Hematopoietic multipotent progenitor cell (in vitro differentiated cells): ENCODE measurements around the gene CACNA1D. TPM values are rescaled to one million over a fixed set of nuclear protein-coding genes. Genes with fewer than 3 reads are reported as not detected.
"Not testable (repeated sequence)": the region's sequence is repeated elsewhere in the genome, so short reads cannot be mapped to it uniquely, and the experiment has no call there.

Experiments used
- DNase-seq, 3 donors: peaks; one replicate each; pipeline ENCODE4 v3.0.0-alpha.2; 2011 to 2015; ENCODE audit warnings: low read depth in 2 of 3, low spot score in 2 of 3
- total RNA-seq: library from RNA; depleted of rRNA; stranded (reverse); fragments of >200 nt; gene quantifications from one replicate; pipeline ENCODE4 v1.2.3, GENCODE V29; 2012

The CACNA1D gene
- total RNA-seq, 1 donor, result 0.81 TPM

DNA sequence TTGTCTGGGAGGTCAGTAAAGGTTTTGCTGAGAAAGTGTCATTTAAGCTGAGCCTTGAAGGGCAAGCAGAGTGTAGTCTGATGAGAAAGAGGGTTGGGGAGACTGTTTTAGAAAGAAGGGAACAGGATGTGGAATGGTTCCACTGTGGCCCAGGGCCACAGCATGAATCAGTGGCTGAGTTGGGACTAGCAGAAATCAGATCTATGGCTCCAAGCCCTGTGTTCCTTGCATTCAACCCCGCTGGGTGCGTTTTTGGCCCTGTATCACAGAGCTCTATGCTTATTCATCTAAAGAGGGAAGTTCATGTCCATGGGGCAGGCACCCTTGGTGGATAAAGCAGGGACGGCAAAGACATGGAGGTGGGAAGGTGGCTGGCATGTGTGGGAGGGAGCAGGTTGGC is 151.3 kb downstream of the CACNA1D start:
- DNase-seq, result no peak

DNA sequence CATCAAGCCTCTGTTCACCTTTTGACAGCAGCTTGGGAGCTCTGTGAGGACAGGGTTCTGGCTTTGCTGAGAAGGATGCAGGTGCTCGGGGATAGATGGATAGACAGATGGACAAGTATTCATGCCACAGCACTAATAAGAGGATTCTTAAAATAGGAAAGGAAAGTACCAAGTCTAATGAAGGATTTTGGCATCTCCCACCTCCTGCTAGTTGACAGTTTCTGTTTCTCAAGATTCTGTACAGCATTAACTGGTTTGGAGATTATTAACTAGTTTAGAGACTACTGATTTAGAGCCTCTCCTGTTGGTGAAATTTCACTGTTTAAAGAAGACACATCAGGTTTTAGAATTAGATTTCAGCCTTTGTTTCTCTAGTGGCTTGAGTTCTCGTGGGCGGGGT is 152.3 kb downstream of the CACNA1D start:
- DNase-seq, result no peak

DNA sequence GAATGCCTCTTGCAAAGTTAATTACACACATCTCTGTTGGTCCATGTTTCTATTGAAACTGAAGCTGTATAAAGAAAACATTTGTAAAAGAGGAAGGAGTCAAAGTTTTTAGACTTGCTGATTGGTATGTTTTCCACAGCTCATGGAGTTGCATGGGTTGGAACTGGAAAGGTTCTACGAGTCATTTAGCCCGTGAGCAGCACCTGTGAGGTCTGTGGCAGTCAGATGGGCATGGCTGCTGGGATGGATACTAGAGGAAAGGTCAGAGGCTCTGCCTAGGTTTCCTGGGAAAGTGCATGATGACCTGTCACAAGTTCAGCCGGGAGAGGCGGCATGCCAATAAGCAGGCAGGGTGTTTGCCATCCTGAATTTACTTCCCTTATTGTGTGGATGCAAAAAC is 155.4 kb downstream of the CACNA1D start:
- no peak for DNase-seq

DNA sequence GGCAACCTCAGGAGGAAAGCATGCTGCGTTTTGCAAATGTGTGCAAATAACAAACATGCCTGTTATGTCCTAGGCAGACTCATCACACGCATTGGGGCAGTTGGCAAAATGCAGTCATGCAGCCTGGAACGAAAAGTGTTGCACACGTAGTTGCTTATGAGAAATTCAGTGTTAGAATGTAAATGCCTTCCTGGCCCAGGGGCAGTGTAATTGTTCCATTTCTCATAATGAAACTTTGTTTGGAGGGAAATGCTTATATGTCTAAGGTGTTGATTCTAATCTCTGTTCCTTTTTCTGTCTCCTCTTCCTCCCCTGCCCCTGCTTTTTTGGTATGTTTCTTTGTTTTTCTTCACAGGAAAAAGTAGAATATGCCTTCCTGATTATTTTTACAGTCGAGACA is 156.0 kb downstream of the CACNA1D start:
- DNase-seq, result no peak

DNA sequence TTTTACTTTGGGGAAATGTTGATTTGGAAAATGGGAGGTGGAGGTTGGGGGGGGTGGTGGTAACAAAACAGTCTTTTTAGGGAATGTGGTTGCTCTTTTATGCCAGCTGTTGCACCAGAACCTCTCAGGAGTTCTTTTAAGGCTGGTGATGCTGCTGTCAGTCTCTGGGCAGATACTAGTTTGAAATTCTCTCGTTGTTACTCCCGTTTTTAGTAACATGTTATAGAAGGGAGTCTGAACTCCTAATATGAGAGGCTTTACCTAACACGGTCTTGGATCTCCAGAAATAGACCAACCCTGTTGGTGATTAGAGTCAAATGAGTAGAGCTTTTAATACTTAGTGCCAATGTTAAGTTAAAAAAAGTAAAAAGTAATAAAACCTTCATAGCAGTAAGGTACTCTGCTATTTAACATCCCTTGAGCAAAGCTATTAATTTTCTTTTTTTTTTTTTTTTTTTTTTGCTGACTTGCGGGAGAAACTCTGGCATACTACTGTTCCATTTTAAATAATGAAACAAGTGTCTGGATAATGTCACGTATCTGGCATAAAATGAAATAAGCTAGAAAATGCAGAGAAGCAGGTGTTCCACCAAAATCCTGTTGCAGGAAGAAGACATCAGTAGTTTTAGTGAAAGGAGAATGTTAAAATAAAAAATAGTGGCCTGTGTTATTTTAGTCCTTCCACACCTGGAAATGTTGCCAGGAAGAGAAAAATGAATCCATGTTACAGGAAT is 156.7 kb downstream of the CACNA1D start:
- no peak for DNase-seq

DNA sequence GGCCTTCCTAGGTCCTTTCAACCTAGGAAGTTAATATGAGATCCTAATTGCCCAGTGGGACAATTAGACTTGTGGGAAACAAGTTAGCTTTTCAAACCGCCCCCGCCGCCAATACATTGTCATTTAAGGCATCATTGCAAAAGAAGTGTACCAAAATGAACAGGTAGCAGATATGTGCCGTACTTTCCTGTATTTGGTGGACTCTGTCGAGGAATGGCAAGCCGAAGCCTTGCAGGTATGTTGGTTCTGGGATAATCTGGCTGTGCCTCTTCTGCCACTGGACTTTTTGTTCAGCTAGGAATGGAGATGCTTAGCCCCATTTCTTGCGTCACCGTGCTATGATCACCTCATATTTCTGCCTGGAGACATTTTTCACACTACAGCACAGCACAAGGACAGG is 157.5 kb downstream of the CACNA1D start:
- no peak for DNase-seq

DNA sequence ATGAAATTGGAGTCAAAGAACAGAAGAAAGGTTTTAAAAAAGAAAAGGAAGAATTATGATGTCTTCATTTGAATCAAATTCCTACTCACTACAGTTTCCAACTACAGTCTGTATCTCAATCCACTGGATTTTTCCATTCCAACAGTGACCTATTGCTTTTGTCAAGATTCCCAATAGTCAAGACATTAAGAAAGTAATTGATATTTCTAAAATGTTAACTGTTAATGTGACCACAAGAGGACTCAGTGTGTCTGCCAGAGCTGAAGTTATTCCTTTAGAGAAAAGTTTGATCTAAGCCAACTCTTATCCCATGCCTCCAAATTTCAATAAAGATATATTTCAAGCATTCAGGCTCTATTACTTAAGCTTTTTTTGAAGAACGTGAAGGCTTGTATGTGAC is 163.2 kb downstream of the CACNA1D start:
- DNase-seq, result no peak

DNA sequence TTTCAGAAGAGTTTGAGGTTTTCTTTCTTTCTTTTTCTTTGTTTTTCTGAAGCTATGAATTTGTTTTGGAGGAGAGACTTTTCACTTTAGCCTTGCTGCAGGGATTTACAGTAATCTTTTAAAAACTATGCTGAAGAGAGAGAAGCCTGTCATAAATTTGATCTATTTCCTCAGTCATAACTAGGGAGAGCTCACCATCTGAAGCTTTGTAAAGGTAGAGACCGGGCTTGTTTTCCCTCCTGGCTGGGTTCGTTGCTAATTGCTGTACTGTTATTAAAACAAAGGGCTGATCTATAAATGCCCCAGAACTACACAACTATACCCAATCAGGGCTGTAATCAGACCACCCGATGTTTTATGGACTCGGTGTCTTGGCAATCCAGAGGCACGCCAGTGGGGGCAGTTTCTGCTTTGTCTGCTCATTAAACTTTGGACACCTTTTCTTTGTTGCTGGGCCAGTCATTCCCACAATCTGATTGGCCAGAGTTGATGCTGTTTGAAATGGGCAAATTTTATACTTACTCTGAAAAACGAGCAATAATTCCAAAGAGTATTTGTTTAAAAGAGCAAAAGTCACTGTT is 164.3 kb downstream of the CACNA1D start:
- DNase-seq, result no peak

DNA sequence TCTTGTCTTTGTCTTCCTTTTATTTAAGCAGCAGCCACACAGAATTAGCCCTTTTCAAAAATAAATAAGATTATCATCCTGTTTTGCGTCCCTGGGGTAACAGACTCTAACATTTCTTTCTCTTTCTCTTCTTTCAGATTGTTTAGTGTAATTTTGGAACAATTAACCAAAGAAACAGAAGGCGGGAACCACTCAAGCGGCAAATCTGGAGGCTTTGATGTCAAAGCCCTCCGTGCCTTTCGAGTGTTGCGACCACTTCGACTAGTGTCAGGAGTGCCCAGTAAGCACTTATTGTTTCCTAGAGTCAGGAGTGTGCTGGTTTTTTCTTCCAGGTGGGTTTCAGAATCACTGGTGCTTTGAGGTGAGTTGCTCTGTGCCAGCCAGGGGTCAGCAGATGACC is 165.6 kb downstream of the CACNA1D start:
- DNase-seq, result no peak

DNA sequence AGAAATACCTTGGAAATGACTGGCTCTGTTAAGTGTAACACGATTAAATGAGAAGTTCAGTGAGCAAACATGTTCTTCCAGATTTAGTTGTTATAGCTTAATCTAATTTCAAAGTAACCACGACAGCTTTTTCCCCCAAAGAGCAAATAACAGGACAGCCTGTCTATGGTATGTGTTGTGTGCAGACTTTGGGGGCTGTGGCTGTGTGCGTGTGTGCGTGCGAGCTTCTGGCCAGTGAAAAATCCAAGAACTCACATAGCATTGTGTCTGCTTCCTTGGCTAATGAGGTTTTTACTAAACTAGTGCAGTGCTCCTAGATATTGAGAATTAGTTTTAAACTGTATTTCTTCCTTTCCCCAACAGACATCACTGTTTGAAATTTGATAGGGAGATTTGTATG is 167.1 kb downstream of the CACNA1D start:
- no peak for DNase-seq

DNA sequence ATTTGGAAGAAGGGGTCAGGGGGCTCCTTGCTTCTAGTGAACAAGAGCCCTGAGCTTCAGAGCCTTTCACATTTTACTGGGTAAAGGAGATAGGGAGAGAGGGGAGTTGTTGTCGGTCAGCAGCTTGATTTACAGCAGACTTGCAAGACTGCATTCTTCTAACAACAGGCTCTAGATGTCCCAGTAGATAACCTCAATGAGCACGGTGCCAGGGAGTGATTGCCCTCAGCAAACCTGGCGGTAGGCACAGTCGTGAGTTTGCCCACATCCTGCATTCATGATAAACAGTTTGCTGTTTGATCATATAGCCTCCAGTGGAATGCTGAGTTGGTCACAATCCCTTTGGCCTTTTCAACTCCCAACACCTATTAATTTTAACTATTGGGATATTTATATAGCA is 170.4 kb downstream of the CACNA1D start:
- DNase-seq, result not testable (repeated sequence)

DNA sequence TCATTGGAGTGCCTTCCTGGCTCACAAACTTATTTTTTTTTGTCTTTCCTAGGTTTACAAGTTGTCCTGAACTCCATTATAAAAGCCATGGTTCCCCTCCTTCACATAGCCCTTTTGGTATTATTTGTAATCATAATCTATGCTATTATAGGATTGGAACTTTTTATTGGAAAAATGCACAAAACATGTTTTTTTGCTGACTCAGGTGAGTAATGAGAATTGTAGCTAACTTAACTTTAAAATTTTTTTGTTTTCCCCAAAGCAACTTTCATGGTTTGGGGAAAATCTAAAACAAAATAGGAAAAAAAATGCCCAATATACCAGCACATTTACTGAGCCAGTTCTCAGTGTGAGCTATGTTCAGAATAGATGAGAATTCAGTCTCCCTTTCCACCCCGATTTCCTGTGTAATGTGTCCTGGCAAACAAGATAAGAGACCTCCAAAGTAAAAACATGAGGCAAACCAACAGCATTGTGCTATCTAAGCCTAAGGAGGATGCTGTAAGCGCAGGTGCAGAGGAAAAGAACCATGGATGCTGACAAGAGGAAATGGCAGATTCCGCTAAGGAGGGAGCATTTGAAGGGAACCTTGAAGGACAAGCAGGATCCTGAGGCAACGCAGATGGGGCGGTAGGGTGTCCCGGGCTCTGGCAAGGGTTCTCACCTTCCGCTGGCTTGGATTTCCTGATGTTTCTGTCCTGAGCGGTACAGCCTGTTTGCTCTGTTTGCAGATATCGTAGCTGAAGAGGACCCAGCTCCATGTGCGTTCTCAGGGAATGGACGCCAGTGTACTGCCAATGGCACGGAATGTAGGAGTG is 171.4 kb downstream of the CACNA1D start:
- peak in 1 of 3 donors; percentile 23 for DNase-seq

DNA sequence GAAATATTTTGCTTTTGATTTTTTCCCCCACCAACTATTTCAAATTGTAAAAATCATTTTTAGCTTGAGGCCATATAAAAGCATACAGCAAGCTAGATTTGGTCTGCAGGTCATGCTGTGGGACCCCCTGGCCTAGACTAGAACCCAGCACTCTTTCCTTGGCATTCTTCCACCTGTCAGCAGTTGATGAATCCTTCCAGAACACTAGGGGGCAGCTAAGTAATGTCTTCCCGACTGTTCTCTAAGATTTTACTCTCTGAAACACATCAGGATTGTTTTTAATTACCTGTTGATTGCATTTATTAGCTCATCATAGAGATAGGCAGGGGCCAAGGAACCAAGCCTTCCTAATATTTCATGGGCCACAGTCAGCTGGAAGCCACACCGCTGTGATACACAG is 174.5 kb downstream of the CACNA1D start:
- DNase-seq, result peak in 1 of 3 donors; percentile 17

DNA sequence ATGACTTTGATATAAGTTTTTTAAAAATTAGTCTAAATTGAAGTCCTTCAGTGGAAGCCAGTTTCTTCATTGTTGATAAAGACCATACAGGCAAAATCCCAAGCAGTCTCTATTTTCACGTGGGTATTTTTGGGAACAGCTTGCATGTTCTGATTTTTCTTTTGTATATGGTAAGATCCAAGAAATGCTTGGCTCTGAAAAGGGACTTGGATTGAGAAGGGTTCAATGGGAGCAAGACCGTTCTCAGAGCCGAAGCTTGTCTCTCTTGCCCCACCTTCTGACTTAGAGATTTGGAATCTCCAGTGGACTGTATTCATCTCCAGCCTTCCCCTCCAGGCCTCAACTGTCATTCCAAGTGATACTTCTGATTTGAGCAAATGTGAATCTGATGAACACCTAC is 176.3 kb downstream of the CACNA1D start:
- no peak for DNase-seq

DNA sequence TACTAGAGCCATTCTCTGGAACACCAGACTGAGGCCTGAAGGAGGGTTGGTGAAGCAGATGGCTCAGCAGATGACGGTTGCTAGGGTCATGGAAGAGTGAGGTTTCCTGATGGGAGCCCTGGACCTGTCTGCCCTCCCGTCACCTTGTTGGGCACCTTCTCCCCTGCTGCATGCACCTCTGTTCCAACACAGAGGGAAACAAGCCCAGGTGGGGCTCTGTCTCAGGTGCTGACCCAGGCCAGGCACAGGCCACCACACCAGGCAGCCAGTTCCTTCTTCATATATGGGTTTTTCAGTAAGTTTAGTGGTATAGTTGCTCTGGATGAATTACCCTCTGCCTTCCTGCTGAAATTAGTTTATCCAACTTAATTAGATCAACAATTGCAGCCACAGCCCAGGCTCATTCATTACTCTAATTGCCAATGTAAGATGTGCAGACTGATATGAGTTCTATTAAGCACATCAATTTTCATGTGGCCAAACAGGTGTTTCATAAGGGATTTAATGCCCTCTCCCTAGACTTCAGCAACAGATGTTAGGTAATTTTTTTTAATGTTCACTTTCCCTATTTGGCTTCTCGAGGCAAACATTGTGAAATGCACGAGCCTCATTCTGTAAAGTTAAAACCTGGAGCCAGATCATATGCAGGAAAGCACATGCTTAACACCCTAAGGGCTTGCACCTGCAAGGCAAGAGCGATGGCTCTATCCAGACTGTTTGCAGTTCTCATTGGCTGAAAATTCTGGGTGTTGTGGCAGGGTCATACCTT is 177.0 kb downstream of the CACNA1D start:
- DNase-seq, result no peak

DNA sequence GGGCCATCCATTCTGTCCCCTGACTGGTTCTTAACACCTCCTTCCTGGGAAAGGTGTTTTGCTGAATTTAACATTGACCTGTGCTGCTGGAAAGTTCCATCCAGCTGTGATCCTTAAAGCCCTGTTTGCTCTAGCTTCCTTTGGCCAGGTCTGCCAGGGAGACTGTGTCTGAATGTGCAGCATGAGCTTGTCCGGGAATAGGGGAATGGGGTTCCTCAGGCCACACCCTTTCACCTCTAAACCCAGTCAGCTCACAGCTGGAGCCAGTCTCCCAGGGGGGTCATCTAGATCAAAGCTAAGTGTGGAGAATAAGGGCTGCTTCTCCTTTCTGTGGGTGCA is 177.5 kb downstream of the CACNA1D start:
- DNase-seq, result no peak

DNA sequence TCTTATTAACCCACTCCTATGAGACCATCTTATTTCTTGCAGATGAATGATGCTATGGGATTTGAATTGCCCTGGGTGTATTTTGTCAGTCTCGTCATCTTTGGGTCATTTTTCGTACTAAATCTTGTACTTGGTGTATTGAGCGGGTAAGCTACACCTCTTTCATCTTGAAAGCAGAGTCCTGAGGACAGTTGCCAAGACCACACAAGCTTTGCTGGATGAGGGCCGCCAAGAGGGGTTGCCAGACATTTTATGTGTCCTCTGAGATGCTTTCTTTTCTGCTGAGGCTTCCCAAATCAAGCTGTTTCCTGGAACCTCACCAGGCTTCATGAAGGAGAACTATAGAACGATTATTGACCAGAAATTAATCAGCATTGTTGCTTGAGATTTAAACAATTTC is 178.6 kb downstream of the CACNA1D start:
- DNase-seq, result no peak

DNA sequence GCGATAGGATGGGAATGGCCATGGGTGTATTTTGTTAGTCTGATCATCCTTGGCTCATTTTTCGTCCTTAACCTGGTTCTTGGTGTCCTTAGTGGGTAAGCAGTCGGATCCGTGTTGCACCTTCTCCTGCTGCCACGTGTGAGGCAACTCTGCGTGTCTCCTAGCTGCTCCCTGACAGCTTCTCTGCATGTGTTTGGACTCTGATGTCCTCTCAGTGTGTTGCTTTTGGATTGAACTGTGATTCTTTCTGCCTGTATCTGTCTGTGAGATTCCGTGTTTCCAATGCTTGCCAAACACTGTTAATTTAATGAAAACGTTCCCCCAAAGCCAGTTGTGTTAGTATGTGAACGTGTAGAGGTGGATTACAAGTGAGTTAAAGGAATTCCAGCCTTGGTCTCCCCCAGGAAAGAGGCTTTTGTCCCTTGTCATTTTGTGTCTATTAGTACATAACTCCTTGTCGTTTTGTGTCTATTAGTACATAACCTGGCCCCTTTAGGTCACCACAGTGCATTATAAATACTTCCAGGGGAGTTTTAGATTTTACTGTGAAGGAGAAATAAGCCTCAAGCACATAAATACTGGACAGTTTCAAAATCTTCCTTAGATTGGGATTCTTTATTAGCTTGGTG is 179.4 kb downstream of the CACNA1D start:
- DNase-seq, result no peak

DNA sequence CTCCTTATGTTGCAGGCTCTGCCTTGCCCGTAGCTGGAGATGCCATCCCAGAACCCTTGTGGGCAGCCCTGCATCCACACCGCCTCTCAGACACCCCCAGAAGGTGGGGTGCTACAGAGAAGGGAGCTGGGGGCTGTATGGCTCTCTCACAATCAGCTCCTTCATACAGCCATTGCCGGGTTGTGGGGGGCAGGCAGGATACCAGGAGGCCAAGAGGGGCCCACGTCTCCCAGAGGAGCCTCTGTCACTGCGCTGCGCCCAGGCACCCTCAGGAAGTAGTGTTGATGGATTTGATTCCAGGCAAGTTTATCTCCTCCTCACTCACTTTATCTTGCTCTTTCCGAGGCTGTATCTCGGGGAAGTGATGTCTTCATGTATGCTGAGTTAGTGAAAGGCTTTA is 180.2 kb downstream of the CACNA1D start:
- DNase-seq, result no peak

DNA sequence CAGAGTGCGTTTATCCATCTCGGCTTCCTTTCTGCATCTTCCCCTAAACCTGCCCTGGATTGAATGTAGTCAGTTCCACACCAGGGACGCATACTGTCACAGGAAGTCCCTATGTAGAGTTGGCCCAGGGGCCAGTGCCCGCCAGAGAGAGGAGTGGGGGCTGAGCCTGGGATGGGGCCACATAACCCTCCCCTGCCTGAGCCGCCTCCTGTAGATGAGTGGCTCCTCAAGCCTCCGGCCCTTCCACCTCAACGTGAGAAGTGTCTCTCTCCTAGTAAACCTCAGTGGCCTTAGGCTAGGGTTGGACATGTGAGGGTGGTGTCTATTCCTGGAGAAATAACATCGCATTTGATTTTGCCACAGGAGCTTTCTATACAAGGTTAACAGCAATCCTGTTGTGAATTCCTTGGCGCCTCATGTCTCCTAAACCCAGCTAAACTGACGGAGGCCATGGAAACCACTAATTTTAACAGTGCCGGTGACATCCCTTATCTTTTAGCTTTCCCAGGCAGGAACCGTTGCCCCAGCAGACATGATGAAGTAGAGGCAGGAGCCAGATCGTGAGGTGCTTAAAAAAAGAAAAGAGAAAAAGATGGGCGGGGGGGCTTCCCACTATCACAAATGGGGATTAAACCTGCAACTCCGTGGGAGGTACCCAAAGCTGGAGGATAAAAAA is 180.7 kb downstream of the CACNA1D start:
- DNase-seq, result no peak
